Panc1 (cell line): ENCODE data around the gene TECPR1.

Experiments
- CTCF ChIP-seq: fragments of 450-650 bp; IDR thresholded peaks from 2 replicates; pipeline ENCODE4 v1.5.1; 2017; ENCODE audit warnings: mild to moderate bottlenecking
- POLR2AphosphoS5 ChIP-seq: IDR thresholded peaks from 2 replicates; pipeline ENCODE4 v1.6.1; 2012; ENCODE audit warnings: mild to moderate bottlenecking, low read depth, low read length, moderate library complexity
- REST ChIP-seq, 2 experiments: IDR thresholded peaks; 2 replicates each; pipeline ENCODE4 v1.6.1; 2011 to 2012; ENCODE audit warnings: low read depth in 2 of 2, control low read depth in 1 of 2, low read length in 1 of 2, mild to moderate bottlenecking in 1 of 2, moderate library complexity in 1 of 2; ENCODE audit not compliant: insufficient read depth in 1 of 2
- SIN3A ChIP-seq: IDR thresholded peaks from 2 replicates; pipeline ENCODE4 v1.6.1; 2012; ENCODE audit warnings: low read depth, mild to moderate bottlenecking, low read length, moderate library complexity, borderline replicate concordance; ENCODE audit not compliant: insufficient read depth
- TCF7L2 ChIP-seq: IDR thresholded peaks from 2 replicates; pipeline ENCODE4 v1.6.1; 2011; ENCODE audit warnings: mild to moderate bottlenecking, low read depth, low read length, inconsistent platforms

GRCh38 chr7:98225913-98226614, 26.0 kb downstream of the TECPR1 start:
- no peak for TF ChIP-seq CTCF
- no peak for TF ChIP-seq SIN3A
- TF ChIP-seq POLR2AphosphoS5, result no peak
- no peak for TF ChIP-seq TCF7L2
- no peak for TF ChIP-seq REST (IDR thresholded peaks at IDR 0.05; ENCODE audit: insufficient read depth in 1 of 2, low read depth in 2 of 2, low read length in 1 of 2)
